ENCODE results near the gene RBM48.

RBM48 gene

DNA sequence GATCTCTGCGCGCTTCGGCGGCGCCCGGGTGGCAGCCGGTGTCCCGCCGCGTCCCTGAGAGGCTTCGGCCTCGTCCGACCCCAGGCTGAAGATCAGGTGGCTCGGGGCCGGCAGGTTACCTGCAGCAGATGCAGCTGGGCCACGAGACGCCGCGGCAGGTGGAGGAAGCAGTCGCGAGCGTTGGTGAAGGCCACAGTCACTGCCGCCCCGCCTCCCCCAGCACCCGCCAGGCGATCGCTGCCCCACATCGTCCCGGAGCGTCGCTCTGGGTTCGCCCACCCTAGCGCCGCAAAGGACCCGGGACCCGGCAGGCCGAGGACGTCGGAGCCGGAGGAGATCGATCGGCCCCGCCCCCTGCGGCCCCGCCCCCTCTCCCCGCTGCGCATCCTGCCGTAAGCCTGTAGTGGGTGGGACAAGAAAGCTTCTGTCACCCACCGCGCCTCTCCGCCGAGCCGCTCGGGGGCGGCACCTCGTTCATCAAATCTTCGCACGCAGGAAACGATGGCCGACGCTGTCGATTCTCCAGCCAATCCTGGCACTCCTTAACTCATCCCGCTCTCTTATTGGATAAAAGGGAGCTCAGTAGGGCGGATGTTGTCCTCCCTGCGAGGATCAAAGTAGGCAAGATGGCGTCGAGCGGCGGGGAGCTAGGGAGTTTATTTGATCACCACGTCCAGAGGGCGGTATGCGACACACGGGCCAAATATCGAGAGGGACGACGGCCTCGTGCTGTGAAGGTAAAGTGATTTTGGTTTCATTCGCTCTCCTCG is at the start of gene RBM48, which contains the start of gene PEX1:
RBM48 (plus strand) TSS at position 608 of the 770 bp plus-strand sequence; CDS start at position 627, 19 bp downstream.
PEX1 (minus strand) TSS at position 333 of the 770 bp plus-strand sequence; CDS start at position 248, 85 bp downstream.
- TF ChIP-seq NFIC (IDR thresholded peaks at IDR 0.05), result no peak
- 0 out of 2 replicates have a peak, but pooled peaks have one; percentile 20 for TF ChIP-seq TEAD4 (IDR thresholded peaks at IDR 0.05)
- TF ChIP-seq EP300 (IDR thresholded peaks at IDR 0.05; ENCODE audit: borderline replicate concordance), result no peak
- peak; percentile 99 for TF ChIP-seq YY1 (IDR thresholded peaks at IDR 0.05; ENCODE audit: low read depth)
- no peak for TF ChIP-seq CEBPB (IDR thresholded peaks at IDR 0.05)
- TF ChIP-seq, protein P1, sequence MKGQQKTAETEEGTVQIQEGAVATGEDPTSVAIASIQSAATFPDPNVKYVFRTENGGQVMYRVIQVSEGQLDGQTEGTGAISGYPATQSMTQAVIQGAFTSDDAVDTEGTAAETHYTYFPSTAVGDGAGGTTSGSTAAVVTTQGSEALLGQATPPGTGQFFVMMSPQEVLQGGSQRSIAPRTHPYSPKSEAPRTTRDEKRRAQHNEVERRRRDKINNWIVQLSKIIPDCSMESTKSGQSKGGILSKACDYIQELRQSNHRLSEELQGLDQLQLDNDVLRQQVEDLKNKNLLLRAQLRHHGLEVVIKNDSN (IDR thresholded peaks at IDR 0.05), result peak; percentile 49
- TF ChIP-seq RAD21 (IDR thresholded peaks at IDR 0.05; ENCODE audit: low read depth), result no peak
- TF ChIP-seq CREB1 (IDR thresholded peaks at IDR 0.05; ENCODE audit: low read depth), result peak; percentile 74
- peak; percentile 84 for TF ChIP-seq TCF12 (IDR thresholded peaks at IDR 0.05; ENCODE audit: low read depth)
- peak; percentile 66 for TF ChIP-seq TAF1 (IDR thresholded peaks at IDR 0.05; ENCODE audit: low read depth)
- 0 out of 2 replicates have a peak, but pooled peaks have one; percentile 41 for TF ChIP-seq ZBTB7A (IDR thresholded peaks at IDR 0.05; ENCODE audit: low read depth)
- TF ChIP-seq, protein P2, sequence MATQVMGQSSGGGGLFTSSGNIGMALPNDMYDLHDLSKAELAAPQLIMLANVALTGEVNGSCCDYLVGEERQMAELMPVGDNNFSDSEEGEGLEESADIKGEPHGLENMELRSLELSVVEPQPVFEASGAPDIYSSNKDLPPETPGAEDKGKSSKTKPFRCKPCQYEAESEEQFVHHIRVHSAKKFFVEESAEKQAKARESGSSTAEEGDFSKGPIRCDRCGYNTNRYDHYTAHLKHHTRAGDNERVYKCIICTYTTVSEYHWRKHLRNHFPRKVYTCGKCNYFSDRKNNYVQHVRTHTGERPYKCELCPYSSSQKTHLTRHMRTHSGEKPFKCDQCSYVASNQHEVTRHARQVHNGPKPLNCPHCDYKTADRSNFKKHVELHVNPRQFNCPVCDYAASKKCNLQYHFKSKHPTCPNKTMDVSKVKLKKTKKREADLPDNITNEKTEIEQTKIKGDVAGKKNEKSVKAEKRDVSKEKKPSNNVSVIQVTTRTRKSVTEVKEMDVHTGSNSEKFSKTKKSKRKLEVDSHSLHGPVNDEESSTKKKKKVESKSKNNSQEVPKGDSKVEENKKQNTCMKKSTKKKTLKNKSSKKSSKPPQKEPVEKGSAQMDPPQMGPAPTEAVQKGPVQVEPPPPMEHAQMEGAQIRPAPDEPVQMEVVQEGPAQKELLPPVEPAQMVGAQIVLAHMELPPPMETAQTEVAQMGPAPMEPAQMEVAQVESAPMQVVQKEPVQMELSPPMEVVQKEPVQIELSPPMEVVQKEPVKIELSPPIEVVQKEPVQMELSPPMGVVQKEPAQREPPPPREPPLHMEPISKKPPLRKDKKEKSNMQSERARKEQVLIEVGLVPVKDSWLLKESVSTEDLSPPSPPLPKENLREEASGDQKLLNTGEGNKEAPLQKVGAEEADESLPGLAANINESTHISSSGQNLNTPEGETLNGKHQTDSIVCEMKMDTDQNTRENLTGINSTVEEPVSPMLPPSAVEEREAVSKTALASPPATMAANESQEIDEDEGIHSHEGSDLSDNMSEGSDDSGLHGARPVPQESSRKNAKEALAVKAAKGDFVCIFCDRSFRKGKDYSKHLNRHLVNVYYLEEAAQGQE (IDR thresholded peaks at IDR 0.05; ENCODE audit: low read depth), result 0 out of 2 replicates have a peak, but pooled peaks have one; percentile 13
- TF ChIP-seq FOXM1 (IDR thresholded peaks at IDR 0.05; ENCODE audit: borderline replicate concordance, low read depth), result 0 out of 2 replicates have a peak, but pooled peaks have one; percentile 42
- TF ChIP-seq, protein P3, sequence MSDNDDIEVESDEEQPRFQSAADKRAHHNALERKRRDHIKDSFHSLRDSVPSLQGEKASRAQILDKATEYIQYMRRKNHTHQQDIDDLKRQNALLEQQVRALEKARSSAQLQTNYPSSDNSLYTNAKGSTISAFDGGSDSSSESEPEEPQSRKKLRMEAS (IDR thresholded peaks at IDR 0.05), result no peak; the same call in none of the 2 replicates
- TF ChIP-seq EGR1 (IDR thresholded peaks at IDR 0.05), result peak; percentile 50; the same call in 1 of the 2 replicates

DNA sequence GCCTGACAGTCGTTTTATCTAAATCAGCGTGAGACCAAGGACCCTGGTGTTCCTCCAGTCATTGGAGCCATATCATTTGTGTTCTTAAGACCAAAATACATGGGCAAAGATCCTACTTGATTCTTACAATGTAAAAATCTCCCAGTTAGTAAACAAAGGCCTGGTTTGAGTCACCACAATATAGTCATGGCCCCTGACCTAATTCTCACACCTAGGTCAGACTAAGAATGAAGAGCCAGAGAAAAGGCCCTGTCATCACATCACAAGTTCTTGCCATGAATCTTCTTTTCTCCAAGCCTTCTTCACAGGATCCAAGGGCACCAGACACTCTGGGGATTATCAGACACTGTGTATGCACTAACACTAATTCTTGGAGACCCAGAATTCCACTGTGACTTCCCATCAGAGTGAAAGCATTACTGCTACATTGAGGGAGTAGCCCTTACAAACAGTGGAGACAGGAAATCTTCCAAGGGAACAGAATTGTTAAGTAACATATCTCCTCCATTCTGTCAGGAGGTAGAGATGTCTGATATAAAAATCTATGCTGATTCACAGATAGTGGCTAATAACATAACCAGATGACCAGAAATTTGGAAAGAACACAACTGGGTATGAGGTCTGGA is 43.2 kb upstream of the RBM48 start:
- TF ChIP-seq NFIC (IDR thresholded peaks at IDR 0.05) (no peak), TEAD4 (IDR thresholded peaks at IDR 0.05) (no peak), RAD21 (IDR thresholded peaks at IDR 0.05; ENCODE audit: low read depth) (no peak), EP300 (IDR thresholded peaks at IDR 0.05; ENCODE audit: borderline replicate concordance) (no peak), TAF1 (IDR thresholded peaks at IDR 0.05; ENCODE audit: low read depth) (no peak), ZBTB7A (IDR thresholded peaks at IDR 0.05; ENCODE audit: low read depth) (no peak), CEBPB (IDR thresholded peaks at IDR 0.05) (no peak), FOXM1 (IDR thresholded peaks at IDR 0.05; ENCODE audit: borderline replicate concordance, low read depth) (no peak), EGR1 (IDR thresholded peaks at IDR 0.05) (no peak)
- TF ChIP-seq, protein P2 (IDR thresholded peaks at IDR 0.05; ENCODE audit: low read depth), result no peak
- TF ChIP-seq, protein P1 (IDR thresholded peaks at IDR 0.05), result no peak
- TF ChIP-seq, protein P3 (IDR thresholded peaks at IDR 0.05), result no peak

DNA sequence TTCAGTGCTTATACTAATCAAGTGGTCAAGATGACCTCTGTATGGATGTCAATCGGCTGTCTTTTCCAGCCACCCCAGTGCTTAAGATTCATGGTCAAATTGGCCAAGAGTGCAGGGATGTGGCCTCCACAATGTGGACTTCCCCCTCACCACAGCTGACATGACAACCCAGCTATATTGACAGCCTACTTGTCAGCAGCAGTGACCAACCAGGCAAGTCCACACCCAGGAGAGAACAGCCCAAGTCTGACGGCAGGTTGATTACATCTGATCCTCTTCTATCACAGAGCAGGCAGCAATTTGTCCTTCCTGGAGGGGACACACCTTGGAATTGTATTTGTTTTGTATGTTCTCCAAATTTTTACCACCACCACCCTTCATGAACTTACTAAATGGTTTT is 42.6 kb upstream of the RBM48 start:
- TF ChIP-seq, protein P1 (IDR thresholded peaks at IDR 0.05), result no peak
- TF ChIP-seq CEBPB (IDR thresholded peaks at IDR 0.05), result no peak
- TF ChIP-seq YY1 (IDR thresholded peaks at IDR 0.05; ENCODE audit: low read depth), result no peak
- no peak for TF ChIP-seq CREB1 (IDR thresholded peaks at IDR 0.05; ENCODE audit: low read depth)
- TF ChIP-seq EGR1 (IDR thresholded peaks at IDR 0.05), result no peak
- TF ChIP-seq RAD21 (IDR thresholded peaks at IDR 0.05; ENCODE audit: low read depth), result no peak
- TF ChIP-seq, protein P3 (IDR thresholded peaks at IDR 0.05), result no peak
- TF ChIP-seq TAF1 (IDR thresholded peaks at IDR 0.05; ENCODE audit: low read depth), result no peak
- TF ChIP-seq NFIC (IDR thresholded peaks at IDR 0.05), result no peak
- TF ChIP-seq TEAD4 (IDR thresholded peaks at IDR 0.05), result no peak
- no peak for TF ChIP-seq TCF12 (IDR thresholded peaks at IDR 0.05; ENCODE audit: low read depth)
- TF ChIP-seq, protein P2 (IDR thresholded peaks at IDR 0.05; ENCODE audit: low read depth), result no peak
- no peak for TF ChIP-seq ZBTB7A (IDR thresholded peaks at IDR 0.05; ENCODE audit: low read depth)
- TF ChIP-seq FOXM1 (IDR thresholded peaks at IDR 0.05; ENCODE audit: borderline replicate concordance, low read depth), result no peak
- no peak for TF ChIP-seq EP300 (IDR thresholded peaks at IDR 0.05; ENCODE audit: borderline replicate concordance)
